HG02981 (cell line): ENCODE data around the gene GJD2.

Experiments
- ATAC-seq: cut with Tn5 transposase; IDR thresholded peaks from one replicate; pipeline ENCODE4 v1.9.1; 2021; ENCODE audit warnings: mild to moderate bottlenecking, moderate library complexity; ENCODE audit not compliant: unreplicated experiment

The GJD2 gene

GRCh38 chr15:34726406-34727100 lies 28.2 kb downstream of the GJD2 start:
- no peak for ATAC-seq

- no peak for ATAC-seq
Observed at GRCh38 chr15:34725556-34725955, 29.2 kb downstream of the GJD2 start.

GRCh38 chr15:34724481-34724880 lies 30.3 kb downstream of the GJD2 start:
- no peak for ATAC-seq

GRCh38 chr15:34722439-34722836 lies 32.4 kb downstream of the GJD2 start:
- no peak for ATAC-seq

- no peak for ATAC-seq
Observed at GRCh38 chr15:34721802-34722438, 32.9 kb downstream of the GJD2 start.

- ATAC-seq: no peak
Observed at GRCh38 chr15:34721157-34721801, 33.5 kb downstream of the GJD2 start.

GRCh38 chr15:34719695-34720094 lies 35.1 kb downstream of the GJD2 start:
- no peak for ATAC-seq

- no peak for ATAC-seq
Observed at GRCh38 chr15:34718681-34719665, 35.8 kb downstream of the GJD2 start.

GRCh38 chr15:34717729-34718128 lies 37.1 kb downstream of the GJD2 start:
- no peak for ATAC-seq

GRCh38 chr15:34716111-34716510 lies 38.7 kb downstream of the GJD2 start:
- ATAC-seq: no peak

- ATAC-seq: no peak
Observed at GRCh38 chr15:34714476-34715121, 40.2 kb downstream of the GJD2 start.

GRCh38 chr15:34713635-34714034 lies 41.2 kb downstream of the GJD2 start:
- no peak for ATAC-seq

GRCh38 chr15:34709866-34710265 lies 44.9 kb downstream of the GJD2 start:
- ATAC-seq: no peak

GRCh38 chr15:34708422-34708821 lies 46.4 kb downstream of the GJD2 start:
- no peak for ATAC-seq

GRCh38 chr15:34701536-34701935 lies 53.3 kb downstream of the GJD2 start:
- no peak for ATAC-seq
